GM12801 (cell line): ENCODE data around the gene KATNIP.

Experiments used
- CTCF ChIP-seq: IDR thresholded peaks from one replicate; pipeline ENCODE4 v1.5.1; 2011; ENCODE audit warnings: control low read depth; ENCODE audit not compliant: insufficient read length; ENCODE audit errors: extremely low read depth

KATNIP gene

DNA sequence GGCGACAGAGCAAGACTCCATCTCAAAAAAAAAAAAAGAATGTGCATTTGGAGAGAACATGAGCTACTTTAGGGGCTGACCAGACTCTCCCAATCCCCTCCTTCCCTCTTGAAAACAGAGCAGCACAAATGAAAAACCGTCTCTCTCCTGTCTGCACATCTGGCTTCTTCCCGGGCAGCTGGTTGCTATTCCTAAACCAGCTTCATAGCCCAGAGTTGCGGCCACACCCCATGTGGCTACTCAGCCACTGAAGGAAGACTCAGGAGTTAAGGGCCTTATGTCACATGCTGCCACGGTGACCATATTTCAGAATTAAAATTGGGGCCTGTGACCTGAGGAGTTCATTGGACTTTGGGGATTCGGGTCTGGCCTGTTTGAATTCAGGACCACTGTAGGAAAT, 48.3 kb downstream of the KATNIP start:
- no peak for TF ChIP-seq CTCF

- no peak for TF ChIP-seq CTCF
These were observed 49.1 kb downstream of the KATNIP start for GRCh38 chr16:27598931-27599565.

GRCh38 chr16:27599606-27600005, 49.7 kb downstream of the KATNIP start:
- TF ChIP-seq CTCF = no peak
